HCT116 (cell line): ENCODE results near the gene CCDC87. TPM values are rescaled to one million over a fixed set of nuclear protein-coding genes. Genes with fewer than 3 reads are reported as not detected.

ENCODE experiments used
- ATAC-seq: fragments of 200-7000 bp; cut with Tn5 transposase; 2 replicates; pipeline ENCODE4 v1.9.1; 2020; ENCODE audit warnings: mild to moderate bottlenecking, moderate library complexity
- BruUV-seq: library from RNA; stranded (reverse); fragments of 400-500 nt; replicated peaks from 2 replicates; lab custom pipeline; 2021; lab: Mats Ljungman, UMichigan
- CTCF ChIA-PET: fragments of 300-600 bp; sonication (Branson Sonifier 250); formaldehyde crosslinking; loops from one replicate; lab custom pipeline; 2021; ENCODE audit warnings: antibody characterized with exemption; lab: Charles Lee
- POLR2A ChIA-PET: fragments of 300-600, 350-600 bp; sonication (Branson Sonifier 250); formaldehyde crosslinking; loops from one replicate; lab custom pipeline; 2021; ENCODE audit warnings: antibody characterized with exemption; lab: Charles Lee
- RAD21 ChIA-PET, 2 experiments: fragments of 300-600 bp; sonication (Branson Sonifier 250); formaldehyde crosslinking; loops; one replicate each; lab custom pipeline; 2023; ENCODE audit warnings: low total read pairs in 2 of 2; ENCODE audit not compliant: uncharacterized antibody in 2 of 2, unreplicated experiment in 2 of 2, low non-redundant PET in 1 of 2; lab: Charles Lee
- DNase-seq: peaks from one replicate; pipeline ENCODE4 v3.0.0-alpha.2; 2010; ENCODE audit warnings: low read depth, low spot score
- H2AFZ ChIP-seq: fragments of 200-600 bp; shearing (Covaris generic), sonication (generic); 2 replicates; pipeline ENCODE4 v1.6.1; 2017; ENCODE audit warnings: low read depth, mixed run types, mixed read lengths, antibody characterized with exemption, low read length; ENCODE audit not compliant: poor library complexity, severe bottlenecking
- H3K27ac ChIP-seq: 2 replicates; pipeline ENCODE4 v1.5.1; 2012; ENCODE audit warnings: low read depth, low read length
- H3K27me3 ChIP-seq: fragments of 200-600 bp; sonication (generic); 2 replicates; pipeline ENCODE4 v1.6.1; 2016; ENCODE audit warnings: mixed run types, low read length, mixed read lengths; ENCODE audit not compliant: insufficient read depth
- H3K36me3 ChIP-seq, 2 experiments: fragments of 200-500 bp in 1 of 2; fragments of 200-600 bp in 1 of 2; sonication (Bioruptor generic) in 1 of 2; sonication (generic) in 1 of 2; 2 replicates each; pipeline versions ENCODE4 v1.5.1 to v1.6.1; 2014 to 2016; ENCODE audit warnings: low read length in 2 of 2, inconsistent platforms in 1 of 2, mixed read lengths in 1 of 2, mixed run types in 1 of 2; ENCODE audit not compliant: insufficient read depth in 2 of 2, control insufficient read depth in 1 of 2
- H3K4me1 ChIP-seq, 2 experiments: fragments of 200-600 bp in 1 of 2; sonication (generic) in 1 of 2; 2 replicates each; pipeline versions ENCODE4 v1.5.1 to v1.6.1; 2012 to 2017; ENCODE audit warnings: low read length in 2 of 2, inconsistent platforms in 1 of 2, mild to moderate bottlenecking in 1 of 2, mixed read lengths in 1 of 2, mixed run types in 1 of 2, moderate library complexity in 1 of 2; ENCODE audit not compliant: insufficient read depth in 2 of 2, control insufficient read depth in 1 of 2
- H3K4me2 ChIP-seq: fragments of 200-600 bp; sonication (generic); 2 replicates; pipeline ENCODE4 v1.6.1; 2017; ENCODE audit warnings: mixed run types, low read length, mixed read lengths
- H3K4me3 ChIP-seq, 2 experiments: fragments of 200-600 bp in 1 of 2; sonication (generic) in 1 of 2; replicated peaks in 1 of 2; 2 replicates each; pipeline ENCODE4 v1.5.1; 2011 to 2016; ENCODE audit warnings: low read length in 2 of 2, control low read depth in 1 of 2, low read depth in 1 of 2, mild to moderate bottlenecking in 1 of 2, mixed read lengths in 1 of 2, mixed run types in 1 of 2
- H3K79me2 ChIP-seq: fragments of 200-600 bp; sonication (generic); 2 replicates; pipeline ENCODE4 v1.6.1; 2017; ENCODE audit warnings: mild to moderate bottlenecking, mixed run types, low read length, moderate library complexity, mixed read lengths; ENCODE audit not compliant: insufficient read depth
- H3K9ac ChIP-seq: fragments of 200-600 bp; sonication (generic); 2 replicates; pipeline ENCODE4 v1.6.1; 2016; ENCODE audit warnings: low read length, mixed read lengths
- H3K9me2 ChIP-seq: fragments of 200-600 bp; sonication (generic), shearing (Covaris generic); 2 replicates; pipeline ENCODE4 v1.6.1; 2017; ENCODE audit warnings: mixed run types, mild to moderate bottlenecking, moderate library complexity; ENCODE audit not compliant: insufficient read depth
- H3K9me3 ChIP-seq, 2 experiments: fragments of 200-500 bp in 1 of 2; fragments of 200-600 bp in 1 of 2; sonication (Bioruptor generic) in 1 of 2; sonication (generic) in 1 of 2; 2 replicates each; pipeline ENCODE4 v1.6.1; 2014 to 2017; ENCODE audit warnings: low read length in 2 of 2, mixed read lengths in 2 of 2, inconsistent platforms in 1 of 2, low read depth in 1 of 2, mild to moderate bottlenecking in 1 of 2, mixed run types in 1 of 2, moderate library complexity in 1 of 2; ENCODE audit not compliant: control insufficient read depth in 1 of 2, insufficient read depth in 1 of 2
- H4K20me1 ChIP-seq: fragments of 200-600 bp; sonication (generic), shearing (Covaris generic); 2 replicates; pipeline ENCODE4 v1.6.1; 2017; ENCODE audit warnings: mixed run types, mild to moderate bottlenecking, moderate library complexity; ENCODE audit not compliant: insufficient read depth
- FOSL1 ChIP-seq: IDR thresholded peaks from 2 replicates; pipeline ENCODE4 v1.6.1; 2012; ENCODE audit warnings: low read depth
- MAX ChIP-seq: IDR thresholded peaks from 2 replicates; pipeline ENCODE4 v1.6.1; 2012
- POLR2A ChIP-seq: IDR thresholded peaks from 2 replicates; pipeline ENCODE4 v1.7.0; 2011; ENCODE audit warnings: borderline replicate concordance; ENCODE audit not compliant: insufficient read depth, insufficient read length; ENCODE audit errors: extremely low read depth
- SIN3A ChIP-seq: IDR thresholded peaks from 2 replicates; pipeline ENCODE4 v1.6.1; 2012; ENCODE audit warnings: low read depth
- SP1 ChIP-seq: IDR thresholded peaks from 2 replicates; pipeline ENCODE4 v1.6.1; 2012; ENCODE audit warnings: low read depth
- TCF7L2 ChIP-seq: IDR thresholded peaks from 2 replicates; pipeline ENCODE4 v1.7.0; 2011; ENCODE audit warnings: borderline replicate concordance, inconsistent platforms; ENCODE audit not compliant: insufficient read depth, insufficient read length; ENCODE audit errors: extremely low read depth
- YY1 ChIP-seq: IDR thresholded peaks from 2 replicates; pipeline ENCODE4 v1.6.1; 2011; ENCODE audit warnings: low read length, low read depth, moderate library complexity, mild to moderate bottlenecking; ENCODE audit not compliant: insufficient replicate concordance; ENCODE audit errors: extremely low read depth
- ZBTB33 ChIP-seq: IDR thresholded peaks from 2 replicates; pipeline ENCODE4 v1.6.1; 2011; ENCODE audit warnings: mild to moderate bottlenecking, low read length, moderate library complexity; ENCODE audit not compliant: insufficient replicate concordance; ENCODE audit errors: extremely low read depth
- ZFX ChIP-seq: fragments of 450-650 bp; IDR thresholded peaks from 2 replicates; pipeline ENCODE4 v1.6.1; 2017
- ZNF274 ChIP-seq: fragments of 200-500 bp; sonication (Bioruptor generic); IDR thresholded peaks from 2 replicates; pipeline ENCODE4 v1.6.1; 2014; ENCODE audit warnings: mild to moderate bottlenecking, low read depth, low read length, inconsistent platforms
- intact Hi-C: fragments of 100-400 bp; cut with micrococcal nuclease; formaldehyde crosslinking; loops from 2 replicates; pipeline ENCODE4 v1.10.0; 2022
- total RNA-seq: library from RNA; stranded (reverse); gene quantifications from one replicate; pipeline ENCODE4 v1.2.1, GENCODE V29; 2021; ENCODE audit not compliant: unreplicated experiment

Gene CCDC87
- total RNA-seq, 1 experiment from 2014 or later = 0.39 TPM

- Histone ChIP-seq H3K9me3 (peaks cover 0 to 3% of the 10 kb centered on the region in 2 experiments; a peak in 1 of 4 replicates), H4K20me1 (no peaks in the 10 kb centered on the region), H3K4me2 (no peak overlapping the region), H3K9ac (no peak overlapping the region), H2AFZ (no peak overlapping the region), H3K4me3 (no peak overlapping the region), H3K27ac (no peak overlapping the region), H3K4me1 (peaks cover 4 to 20% of the 10 kb centered on the region in 2 experiments), H3K9me2 (no peaks in the 10 kb centered on the region), H3K79me2 (peaks cover 12% of the 10 kb centered on the region; the same call in 1 of the 2 replicates), H3K27me3 (no peaks in the 10 kb centered on the region), H3K36me3 (no peaks in the 10 kb centered on the region)
- CTCF ChIA-PET = interaction anchor here (0.5 kb wide), 1 partner anchor 20 kb away, joined by 4 read pairs; no protein-coding TSS in a partner anchor
- ATAC-seq (no peak), DNase-seq (no peak)
- POLR2A ChIA-PET = no interaction called here
- intact Hi-C loops = no loop called here
- TF ChIP-seq MAX = no peak
- TF ChIP-seq YY1 = no peak
- TF ChIP-seq FOSL1 = no peak
- no peak for TF ChIP-seq SIN3A
- no peak for TF ChIP-seq ZBTB33
- TF ChIP-seq POLR2A = no peak
- no peak for TF ChIP-seq TCF7L2
- TF ChIP-seq SP1 = no peak
- TF ChIP-seq ZNF274 = no peak
- no peak for TF ChIP-seq ZFX
- BruUV-seq = no TSS peak
- RAD21 ChIA-PET = no interaction called here
Measured at GRCh38 chr11:66591175-66591574, 1.7 kb downstream of the CCDC87 start.
